Fibroblast of lung (primary cell): ENCODE data around the gene ZNF490.

Source experiments
- EZH2 ChIP-seq: IDR thresholded peaks from 2 replicates; pipeline ENCODE4 v1.5.1; 2012; ENCODE audit warnings: low read length, control low read depth, mild to moderate bottlenecking; ENCODE audit errors: missing control alignments
- TF ChIP-seq, protein P1 (sequence below), 2 donors: IDR thresholded peaks in 1 of 2; conservative IDR thresholded peaks in 1 of 2; 1 replicate in 1 of 2; 2 replicates in 1 of 2; pipeline ENCODE4 v1.5.1; 2011 to 2012; ENCODE audit warnings: low read length in 2 of 2, control low read depth in 1 of 2, inconsistent platforms in 1 of 2, low read depth in 1 of 2, mild to moderate bottlenecking in 1 of 2

DNA sequence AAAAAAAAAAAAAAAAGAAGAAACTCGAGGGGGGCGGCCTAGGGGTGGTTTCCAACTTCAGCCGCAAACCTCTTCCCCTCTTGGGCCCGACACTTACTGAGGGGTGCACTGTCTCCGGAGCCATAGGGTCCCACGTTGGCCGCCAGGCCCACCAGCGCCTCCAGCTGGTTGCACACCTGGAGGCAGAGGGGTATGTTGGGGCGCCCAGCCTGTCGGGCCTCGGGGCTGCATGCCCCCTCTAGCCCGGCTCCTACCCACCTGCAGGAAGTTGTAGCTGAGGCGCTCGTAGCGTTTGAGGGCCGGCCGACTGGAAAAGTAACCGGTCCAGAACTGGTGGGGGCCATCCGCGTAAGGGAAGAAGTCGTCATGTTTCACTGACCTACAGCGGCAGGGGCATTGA, 47.4 kb upstream of the ZNF490 start:
- TF ChIP-seq, protein P1, sequence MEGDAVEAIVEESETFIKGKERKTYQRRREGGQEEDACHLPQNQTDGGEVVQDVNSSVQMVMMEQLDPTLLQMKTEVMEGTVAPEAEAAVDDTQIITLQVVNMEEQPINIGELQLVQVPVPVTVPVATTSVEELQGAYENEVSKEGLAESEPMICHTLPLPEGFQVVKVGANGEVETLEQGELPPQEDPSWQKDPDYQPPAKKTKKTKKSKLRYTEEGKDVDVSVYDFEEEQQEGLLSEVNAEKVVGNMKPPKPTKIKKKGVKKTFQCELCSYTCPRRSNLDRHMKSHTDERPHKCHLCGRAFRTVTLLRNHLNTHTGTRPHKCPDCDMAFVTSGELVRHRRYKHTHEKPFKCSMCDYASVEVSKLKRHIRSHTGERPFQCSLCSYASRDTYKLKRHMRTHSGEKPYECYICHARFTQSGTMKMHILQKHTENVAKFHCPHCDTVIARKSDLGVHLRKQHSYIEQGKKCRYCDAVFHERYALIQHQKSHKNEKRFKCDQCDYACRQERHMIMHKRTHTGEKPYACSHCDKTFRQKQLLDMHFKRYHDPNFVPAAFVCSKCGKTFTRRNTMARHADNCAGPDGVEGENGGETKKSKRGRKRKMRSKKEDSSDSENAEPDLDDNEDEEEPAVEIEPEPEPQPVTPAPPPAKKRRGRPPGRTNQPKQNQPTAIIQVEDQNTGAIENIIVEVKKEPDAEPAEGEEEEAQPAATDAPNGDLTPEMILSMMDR (conservative IDR thresholded peaks at IDR 0.05 in 1 of 2, IDR thresholded peaks at IDR 0.05 in 1 of 2; ENCODE audit: low read depth in 1 of 2, low read length in 2 of 2): no peak
- TF ChIP-seq EZH2: no peak
